Left ventricle myocardium superior (tissue), 1 donor: ENCODE measurements around the gene TAPT1. TPM values are rescaled to one million over a fixed set of nuclear protein-coding genes. Genes with fewer than 3 reads are reported as not detected.
"Not testable (repeated sequence)": the region's sequence is repeated elsewhere in the genome, so short reads cannot be mapped to it uniquely, and the experiment has no call there.

Experiments used
- ATAC-seq: fragments of 200-7000 bp; cut with Tn5 transposase; one replicate; pipeline ENCODE4 v1.9.1; 2020; ENCODE audit warnings: mild to moderate bottlenecking, moderate library complexity
- DNase-seq: peaks from one replicate; pipeline ENCODE4 v3.0.0-alpha.2; 2020
- intact Hi-C: fragments of 100-400 bp; cut with micrococcal nuclease; formaldehyde crosslinking; loops from one replicate; pipeline ENCODE4 v1.11.0; 2022
- long read RNA-seq: library from polyadenylated mRNA; unstranded; transcript quantifications from one replicate; pipeline ENCODE4 v2.0.0, GENCODE V29; 2021
- total RNA-seq: library from RNA; stranded (reverse); fragmentation: NEBNext Ultra II Directional; extraction: Animal tissue kit (Norgen Biotek cat#: 25700); gene quantifications from one replicate; pipeline ENCODE4 v1.2.1, GENCODE V29; 2021
- donor health status: DM: no; HTN: yes; CAD: no; lungs with severe emphysema.

TAPT1 gene
- total RNA-seq: 40.9 TPM
- long read RNA-seq, full-length matches to known transcripts: 62 of 88 reads
- long read RNA-seq, partial matches to known transcripts: 5 of 88 reads
- long read RNA-seq, other reads (novel, unspliced or antisense): 21 of 88 reads

GRCh38 chr4:16225863-16226815, at the start of gene TAPT1:
Gene TAPT1 (minus strand): TSS chr4:16226471. CDS start chr4:16226457, 14 bp downstream.
- DNase-seq (peak; percentile 92), ATAC-seq (peak; percentile 84)

GRCh38 chr4:16271411-16271810, 45.1 kb upstream of the TAPT1 start:
- intact Hi-C loops: no loop called here
- no peak for DNase-seq
- ATAC-seq: no peak

More at GRCh38 chr4:16225863-16226815, at the start of gene TAPT1:
- intact Hi-C loops: no loop called here

- intact Hi-C loops: no loop called here
- DNase-seq: no peak
- peak; percentile 61 for ATAC-seq
Observed at GRCh38 chr4:16270454-16271328, 44.4 kb upstream of the TAPT1 start.

GRCh38 chr4:16269742-16270453, 43.6 kb upstream of the TAPT1 start:
- DNase-seq: not testable (repeated sequence)
- peak; percentile 52 for ATAC-seq

DNA sequence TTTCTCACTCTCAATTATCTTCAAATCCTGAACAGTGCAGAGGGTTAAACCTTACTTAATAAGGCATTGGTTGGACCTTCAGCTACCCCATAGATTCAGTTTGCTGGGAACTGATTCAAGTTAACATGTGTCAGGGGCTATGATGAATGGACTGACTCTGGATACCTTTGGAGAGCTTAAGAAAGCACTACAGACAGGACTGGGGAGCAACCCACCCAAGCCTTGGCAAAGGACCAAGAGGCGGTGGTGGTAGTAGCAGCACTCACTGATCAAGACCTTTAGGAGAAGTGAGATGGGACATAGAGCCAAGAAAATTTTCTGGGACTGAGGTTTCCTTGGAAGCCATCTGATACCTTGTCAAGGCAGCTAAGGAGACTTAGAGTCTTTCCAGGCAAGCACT, 43.0 kb upstream of the TAPT1 start:
- DNase-seq (no peak), ATAC-seq (no peak)
- intact Hi-C loops: loop anchor here (10.0 kb wide), 1 partner anchor 74 kb away; no protein-coding TSS in a partner anchor

More at GRCh38 chr4:16269742-16270453, 43.6 kb upstream of the TAPT1 start:
- intact Hi-C loops: loop anchor here (10.0 kb wide), 1 partner anchor 75 kb away; no protein-coding TSS in a partner anchor

- DNase-seq (no peak), ATAC-seq (peak; percentile 36)
- intact Hi-C loops: loop anchor here (10.0 kb wide), 1 partner anchor 73 kb away; no protein-coding TSS in a partner anchor
Observed at GRCh38 chr4:16268290-16268689, 42.0 kb upstream of the TAPT1 start.

DNA sequence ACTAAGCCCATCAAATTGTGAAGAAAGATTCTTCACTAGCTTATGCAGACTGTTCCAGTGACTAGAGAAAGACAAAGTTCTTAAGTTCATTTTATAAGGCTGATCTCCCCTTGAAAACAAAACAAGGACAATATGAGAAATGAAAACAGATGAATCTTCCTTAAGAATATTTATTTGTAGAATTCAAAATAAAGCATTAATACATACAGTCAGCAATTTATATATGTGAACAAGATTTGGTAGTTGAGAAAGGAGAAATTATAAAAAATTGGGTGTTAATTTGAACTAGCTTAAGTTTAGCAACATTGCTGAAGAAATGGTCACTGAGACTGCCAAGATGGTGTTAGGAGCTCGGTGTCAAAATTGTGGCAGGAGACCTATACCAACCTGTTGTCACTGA, 41.4 kb upstream of the TAPT1 start:
- DNase-seq (no peak), ATAC-seq (no peak)
- intact Hi-C loops: loop anchor here (10.0 kb wide), 1 partner anchor 73 kb away; no protein-coding TSS in a partner anchor

DNA sequence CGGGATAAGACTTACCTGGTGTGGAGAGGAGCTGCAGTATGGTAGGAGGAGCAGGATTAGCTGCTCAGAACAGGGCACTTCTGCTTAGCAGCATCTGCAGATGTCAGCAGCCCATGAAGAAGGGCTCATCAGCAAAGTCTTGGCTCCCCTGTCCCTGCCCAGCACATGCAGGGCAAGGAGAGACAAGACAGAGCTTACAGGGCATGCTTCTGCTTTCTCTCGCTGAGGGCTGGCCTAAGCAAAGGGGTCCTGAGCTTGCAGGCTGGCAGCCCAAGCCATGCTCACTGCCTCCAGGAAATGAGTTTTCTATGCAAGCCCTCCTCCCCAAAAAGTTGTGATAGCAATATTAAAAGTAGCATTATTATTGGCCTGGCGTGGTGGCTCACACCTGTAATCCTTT, 39.5 kb upstream of the TAPT1 start:
- intact Hi-C loops: loop anchor here (2.0 to 10.0 kb wide), 2 partner anchors 71 to 239 kb away; no protein-coding TSS in a partner anchor
- DNase-seq: no peak
- no peak for ATAC-seq

- DNase-seq (no peak), ATAC-seq (peak; percentile 63)
- intact Hi-C loops: loop anchor here (2.0 to 10.0 kb wide), 2 partner anchors 70 to 238 kb away; no protein-coding TSS in a partner anchor
Observed at GRCh38 chr4:16264798-16265197, 38.5 kb upstream of the TAPT1 start.

- DNase-seq (no peak), ATAC-seq (no peak)
- intact Hi-C loops: loop anchor here (10.0 kb wide), 1 partner anchor 68 kb away; no protein-coding TSS in a partner anchor
Observed at GRCh38 chr4:16263056-16263455, 36.8 kb upstream of the TAPT1 start.

DNA sequence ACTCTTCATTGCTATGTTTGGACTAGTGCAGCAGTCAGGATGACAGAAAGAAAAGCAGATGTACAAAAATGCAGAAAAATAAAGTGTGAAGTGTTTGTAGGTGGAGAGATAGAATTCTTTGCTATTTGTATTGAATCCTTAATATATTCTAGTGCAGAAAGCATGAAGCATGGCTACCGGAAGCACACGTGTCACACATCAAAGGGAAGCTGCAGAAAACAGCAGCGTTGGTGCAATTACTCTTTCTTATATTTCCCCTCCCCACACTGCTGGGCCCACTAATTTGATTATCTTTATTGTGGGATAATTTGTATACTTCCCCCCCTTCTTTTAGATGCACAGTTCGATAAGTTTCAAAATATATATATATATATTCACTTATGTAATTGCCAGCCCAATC, 35.9 kb upstream of the TAPT1 start:
- DNase-seq (no peak), ATAC-seq (no peak)
- intact Hi-C loops: loop anchor here (10.0 kb wide), 1 partner anchor 67 kb away; no protein-coding TSS in a partner anchor

DNA sequence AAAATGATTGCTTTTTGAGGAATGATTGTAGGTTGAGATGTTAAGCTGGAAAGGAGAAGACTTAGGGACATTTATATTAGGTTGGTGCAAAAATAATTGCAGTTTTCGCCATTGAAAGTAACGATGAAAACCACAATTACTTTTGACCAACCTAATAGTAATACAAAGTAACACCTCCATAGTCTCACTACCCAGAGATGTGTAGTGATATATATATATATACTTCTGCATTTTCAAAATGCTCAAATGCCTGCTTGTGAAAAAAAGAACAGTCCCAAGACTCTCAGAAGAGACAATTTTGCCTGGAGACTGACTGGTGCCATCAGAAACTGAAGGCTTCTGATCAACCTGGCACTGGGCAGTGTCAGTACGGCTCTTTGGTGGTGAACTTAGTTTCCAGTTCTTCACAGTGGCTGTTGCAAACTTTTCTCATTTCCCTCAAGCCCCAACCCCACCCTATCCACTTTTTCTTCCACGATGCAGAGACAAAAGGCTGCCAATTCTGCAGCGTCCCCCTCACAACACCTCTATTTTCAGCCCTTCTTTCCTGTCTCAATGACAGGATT, 35.1 kb upstream of the TAPT1 start:
- intact Hi-C loops: loop anchor here (10.0 kb wide), 1 partner anchor 67 kb away; no protein-coding TSS in a partner anchor
- DNase-seq: no peak
- ATAC-seq: no peak

DNA sequence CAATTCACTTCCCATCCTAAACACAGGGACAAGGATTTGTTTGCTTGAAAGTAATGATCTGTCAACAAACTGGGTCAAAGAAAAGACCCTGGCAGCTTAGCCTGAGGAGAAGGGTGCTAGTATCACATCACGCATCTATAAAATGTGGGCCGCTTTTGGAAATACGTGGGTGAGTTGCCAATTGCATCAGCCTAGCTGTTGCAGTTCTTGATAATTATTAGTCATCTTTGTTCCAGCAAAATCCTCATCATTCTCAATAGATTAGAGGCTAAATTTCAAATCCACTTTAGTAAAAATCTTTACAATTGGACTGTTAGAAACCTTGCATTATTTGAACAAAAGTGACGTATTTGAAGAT, 33.6 kb upstream of the TAPT1 start:
- intact Hi-C loops: loop anchor here (10.0 kb wide), 1 partner anchor 65 kb away; no protein-coding TSS in a partner anchor
- ATAC-seq (no peak), DNase-seq (no peak)

- intact Hi-C loops: no loop called here
- ATAC-seq (no peak), DNase-seq (no peak)
Observed at GRCh38 chr4:16259241-16259888, 33.1 kb upstream of the TAPT1 start.

GRCh38 chr4:16257611-16258010, 31.3 kb upstream of the TAPT1 start:
- DNase-seq: no peak
- no peak for ATAC-seq
- intact Hi-C loops: no loop called here

GRCh38 chr4:16256343-16256742, 30.1 kb upstream of the TAPT1 start:
- intact Hi-C loops: no loop called here
- no peak for ATAC-seq

GRCh38 chr4:16255730-16256129, 29.5 kb upstream of the TAPT1 start:
- DNase-seq: no peak
- intact Hi-C loops: no loop called here
- no peak for ATAC-seq

More at GRCh38 chr4:16256343-16256742, 30.1 kb upstream of the TAPT1 start:
- no peak for DNase-seq
